HG02623 (cell line): ENCODE data around the gene HBG1.
"Not testable (repeated sequence)": the region's sequence is repeated elsewhere in the genome, so short reads cannot be mapped to it uniquely, and the experiment has no call there.

Experiments used
- ATAC-seq: cut with Tn5 transposase; IDR thresholded peaks from one replicate; pipeline ENCODE4 v1.9.1; 2021; ENCODE audit warnings: moderate library complexity; ENCODE audit not compliant: unreplicated experiment

The HBG1 gene

DNA sequence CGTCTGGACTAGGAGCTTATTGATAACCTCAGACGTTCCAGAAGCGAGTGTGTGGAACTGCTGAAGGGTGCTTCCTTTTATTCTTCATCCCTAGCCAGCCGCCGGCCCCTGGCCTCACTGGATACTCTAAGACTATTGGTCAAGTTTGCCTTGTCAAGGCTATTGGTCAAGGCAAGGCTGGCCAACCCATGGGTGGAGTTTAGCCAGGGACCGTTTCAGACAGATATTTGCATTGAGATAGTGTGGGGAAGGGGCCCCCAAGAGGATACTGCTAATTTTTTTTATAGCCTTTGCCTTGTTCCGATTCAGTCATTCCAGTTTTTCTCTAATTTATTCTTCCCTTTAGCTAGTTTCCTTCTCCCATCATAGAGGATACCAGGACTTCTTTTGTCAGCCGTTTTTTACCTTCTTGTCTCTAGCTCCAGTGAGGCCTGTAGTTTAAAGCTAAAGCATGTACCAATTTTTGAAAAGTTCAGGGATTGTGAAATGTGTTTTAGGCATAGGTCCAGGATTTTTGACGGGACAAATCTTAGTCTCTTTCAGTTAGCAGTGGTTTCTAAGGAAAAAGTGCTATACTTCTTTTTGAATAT, at the start of gene HBG1:
Gene HBG1, minus strand, starts transcription at position 51 of the 590 bp plus-strand sequence. CDS start 53 bp downstream, outside the sequence.
- ATAC-seq = not testable (repeated sequence)

DNA sequence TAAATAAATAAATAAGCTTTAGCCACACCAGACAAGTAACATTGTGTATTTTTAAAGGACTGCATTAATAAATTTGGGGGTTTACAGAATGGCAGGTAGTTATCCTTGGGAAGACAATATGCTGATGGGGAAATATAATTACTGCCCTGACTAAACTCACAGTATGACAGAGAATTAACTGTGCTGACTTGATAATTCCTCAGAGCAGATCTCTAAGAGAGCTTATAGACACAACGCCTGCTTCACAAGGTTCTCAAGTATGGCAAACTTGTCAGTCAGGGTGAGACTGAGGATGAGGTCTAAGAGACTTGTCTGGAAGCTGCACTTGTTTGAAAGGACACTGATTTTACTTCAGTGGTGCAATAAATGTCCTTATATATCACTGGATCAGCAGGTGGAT, 48.8 kb upstream of the HBG1 start:
- ATAC-seq = no peak

DNA sequence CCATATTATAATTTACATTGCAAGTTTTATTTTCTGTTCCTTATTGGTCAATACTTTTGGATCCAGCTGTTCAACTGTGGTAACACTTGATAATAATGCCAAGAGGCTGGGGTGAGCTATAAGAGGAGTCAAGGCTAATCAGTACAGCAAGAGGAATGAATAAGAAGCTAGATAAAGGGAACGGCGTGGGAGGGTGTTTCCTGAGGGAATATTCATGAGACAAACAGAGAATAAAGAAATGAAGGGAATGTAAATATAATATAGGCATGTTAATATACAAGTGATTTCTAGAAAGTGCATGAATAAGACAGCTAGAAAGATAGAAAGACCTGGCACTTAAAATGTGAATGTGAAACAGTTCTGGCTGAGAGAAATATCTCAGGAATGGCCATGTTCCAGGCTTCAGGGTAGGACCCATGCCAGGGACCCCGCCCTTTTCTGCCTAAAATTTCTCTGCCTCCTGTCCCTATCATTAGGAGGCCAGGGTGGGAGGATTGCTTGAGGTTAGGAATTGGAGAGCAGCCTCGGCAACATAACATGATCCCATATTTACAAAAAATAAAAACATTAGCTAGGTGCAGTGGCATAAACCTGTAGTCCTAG, 48.2 kb upstream of the HBG1 start:
- ATAC-seq = no peak

DNA sequence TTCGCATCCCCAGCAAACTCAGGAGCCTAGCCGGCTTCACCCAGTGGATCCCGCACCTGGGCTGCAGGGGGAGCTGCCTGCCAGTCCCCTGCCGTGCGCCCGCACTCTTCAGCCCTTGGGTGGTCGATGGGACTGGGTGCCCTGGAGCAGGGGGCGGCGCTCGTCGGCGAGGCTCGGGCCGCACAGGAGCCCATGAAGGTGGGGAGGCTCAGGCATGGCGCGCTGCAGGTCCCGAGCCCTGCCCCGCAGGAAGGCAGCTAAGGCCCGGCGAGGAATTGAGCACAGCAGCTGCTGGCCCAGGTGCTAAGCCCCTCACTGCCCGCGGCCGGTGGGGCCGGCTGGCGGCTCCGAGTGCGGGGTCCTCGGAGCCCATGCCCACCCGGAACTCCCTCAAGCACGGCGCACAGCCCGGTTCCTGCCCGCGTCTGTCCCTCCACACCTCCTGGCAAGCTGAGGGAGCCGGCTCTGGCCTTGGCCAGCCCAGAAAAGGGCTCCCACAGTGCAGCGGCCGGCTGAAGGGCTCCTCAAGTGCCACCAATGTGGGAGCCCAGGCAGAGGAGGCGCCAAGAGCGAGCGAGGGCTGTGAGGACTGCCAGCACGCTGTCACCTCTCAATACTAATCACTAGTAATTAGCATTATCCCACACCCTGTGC, 44.8 kb upstream of the HBG1 start:
- not testable (repeated sequence) for ATAC-seq

DNA sequence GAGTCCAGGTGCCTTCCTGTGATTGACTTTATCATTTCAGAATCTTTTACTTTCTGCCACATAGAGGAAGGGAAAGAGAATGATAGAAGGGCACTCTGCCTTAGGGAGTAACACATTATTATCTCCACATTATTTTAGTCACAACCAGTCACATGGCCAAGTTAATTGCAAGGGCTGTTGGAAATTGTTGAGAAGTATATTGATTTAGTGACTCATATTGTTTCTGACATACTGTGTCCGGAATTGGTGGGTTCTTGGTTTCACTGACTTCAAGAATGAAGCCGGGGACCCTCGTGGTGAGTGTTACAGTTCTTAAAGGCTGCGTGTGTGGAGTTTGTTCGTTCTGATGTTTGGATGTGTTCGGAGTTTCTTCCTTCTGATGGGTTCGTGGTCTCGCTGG, 43.4 kb upstream of the HBG1 start:
- no peak for ATAC-seq

DNA sequence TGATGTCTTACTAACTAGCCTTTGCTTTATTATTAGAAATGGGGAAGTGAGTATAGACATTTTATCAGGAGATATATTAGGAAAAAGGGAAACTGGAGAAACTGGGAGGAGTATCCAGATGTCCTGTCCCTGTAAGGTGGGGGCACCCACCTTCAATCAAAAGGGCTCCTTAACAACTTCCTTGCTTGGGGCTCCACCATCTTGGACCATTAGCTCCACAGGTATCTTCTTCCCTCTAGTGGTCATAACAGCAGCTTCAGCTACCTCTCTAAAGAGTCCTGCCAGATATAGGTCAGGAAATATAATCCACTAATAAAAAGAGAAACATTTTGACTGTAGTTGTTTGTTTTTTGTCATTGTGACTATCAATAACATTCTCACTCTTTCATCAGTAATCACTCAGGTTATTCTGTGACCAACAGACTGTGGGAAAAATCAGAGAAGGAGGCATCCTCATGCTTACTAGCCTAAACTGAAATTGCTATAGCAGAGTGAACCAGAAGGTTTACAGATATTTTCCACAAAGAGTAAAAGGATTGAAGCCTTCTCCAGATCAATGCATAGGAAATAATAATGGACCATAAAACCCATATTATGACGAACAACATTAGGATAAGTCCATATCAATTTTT, 41.7 kb upstream of the HBG1 start:
- ATAC-seq = peak; percentile 88

DNA sequence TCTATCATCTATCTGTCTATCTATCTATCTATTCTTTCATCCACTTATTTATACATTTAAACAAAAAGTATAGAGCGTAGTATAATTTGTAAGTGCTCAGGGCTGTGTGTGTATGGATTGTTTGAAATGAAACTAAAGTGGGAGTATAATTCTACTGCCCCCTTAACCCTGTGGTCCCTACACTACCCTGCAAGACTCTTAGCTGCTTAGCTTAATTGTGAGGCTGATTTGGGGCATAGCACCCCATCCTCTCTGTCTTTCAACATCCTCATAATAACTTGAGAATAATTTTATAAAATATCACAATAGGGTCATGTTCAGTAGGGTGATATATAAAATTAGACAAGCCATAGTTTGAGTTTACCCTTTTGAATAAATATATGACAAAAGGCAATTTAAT, 40.4 kb upstream of the HBG1 start:
- no peak for ATAC-seq

DNA sequence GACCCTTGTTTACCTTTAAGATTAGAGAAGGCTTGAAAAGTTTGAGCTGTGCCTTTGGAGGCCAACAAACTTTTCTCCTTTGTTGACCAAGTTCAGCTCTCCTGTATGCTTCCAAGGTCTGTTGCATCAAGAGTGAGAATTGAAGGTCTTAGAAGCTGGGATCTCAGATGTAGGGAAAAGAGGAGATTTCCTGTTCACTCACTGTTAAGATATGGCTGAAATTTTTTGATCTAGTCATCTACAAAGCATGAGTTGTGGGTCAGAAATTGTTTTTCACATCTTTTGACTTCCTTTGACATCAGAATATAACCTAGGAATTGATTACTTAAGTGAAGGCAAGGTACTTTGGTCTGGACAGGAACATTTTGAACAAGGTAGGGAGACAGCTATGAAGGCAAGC, 40.0 kb upstream of the HBG1 start:
- no peak for ATAC-seq

DNA sequence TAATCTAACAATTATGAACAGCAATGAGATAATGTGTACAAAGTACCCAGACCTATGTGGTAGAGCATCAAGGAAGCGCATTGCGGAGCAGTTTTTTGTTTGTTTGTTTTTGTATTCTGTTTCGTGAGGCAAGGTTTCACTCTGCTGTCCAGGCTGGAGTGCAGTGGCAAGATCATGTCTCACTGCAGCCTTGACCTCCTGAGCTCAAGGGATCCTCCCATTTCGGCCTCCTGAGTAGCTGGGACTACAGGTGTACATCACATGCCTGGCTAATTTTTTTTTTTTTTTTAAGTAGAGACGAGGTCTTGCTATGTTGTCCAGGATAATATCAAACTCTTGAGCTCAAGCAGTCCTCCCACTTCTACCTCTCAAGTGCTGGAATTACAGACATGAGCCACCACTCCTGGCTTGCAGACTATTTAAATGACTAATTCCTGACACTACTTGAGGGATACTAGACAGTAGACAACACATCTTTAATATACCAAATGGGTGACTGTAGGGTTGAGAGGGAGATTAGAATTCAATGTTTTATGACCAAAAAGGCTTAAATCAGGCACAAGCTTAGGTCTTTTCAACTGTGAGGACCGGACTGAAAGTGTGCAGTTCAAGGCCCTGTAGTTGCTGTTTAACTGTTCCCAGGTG, 39.4 kb upstream of the HBG1 start:
- no peak for ATAC-seq

DNA sequence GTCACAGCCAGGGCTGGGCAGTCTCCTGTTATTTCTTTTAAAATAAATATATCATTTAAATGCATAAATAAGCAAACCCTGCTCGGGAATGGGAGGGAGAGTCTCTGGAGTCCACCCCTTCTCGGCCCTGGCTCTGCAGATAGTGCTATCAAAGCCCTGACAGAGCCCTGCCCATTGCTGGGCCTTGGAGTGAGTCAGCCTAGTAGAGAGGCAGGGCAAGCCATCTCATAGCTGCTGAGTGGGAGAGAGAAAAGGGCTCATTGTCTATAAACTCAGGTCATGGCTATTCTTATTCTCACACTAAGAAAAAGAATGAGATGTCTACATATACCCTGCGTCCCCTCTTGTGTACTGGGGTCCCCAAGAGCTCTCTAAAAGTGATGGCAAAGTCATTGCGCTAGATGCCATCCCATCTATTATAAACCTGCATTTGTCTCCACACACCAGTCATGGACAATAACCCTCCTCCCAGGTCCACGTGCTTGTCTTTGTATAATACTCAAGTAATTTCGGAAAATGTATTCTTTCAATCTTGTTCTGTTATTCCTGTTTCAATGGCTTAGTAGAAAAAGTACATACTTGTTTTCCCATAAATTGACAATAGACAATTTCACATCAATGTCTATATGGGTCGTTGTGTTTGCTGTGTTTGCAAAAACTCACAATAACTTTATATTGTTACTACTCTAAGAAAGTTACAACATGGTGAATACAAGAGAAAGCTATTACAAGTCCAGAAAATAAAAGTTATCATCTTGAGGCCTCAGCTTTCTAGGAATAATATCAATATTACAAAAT, 38.6 kb upstream of the HBG1 start:
- no peak for ATAC-seq

DNA sequence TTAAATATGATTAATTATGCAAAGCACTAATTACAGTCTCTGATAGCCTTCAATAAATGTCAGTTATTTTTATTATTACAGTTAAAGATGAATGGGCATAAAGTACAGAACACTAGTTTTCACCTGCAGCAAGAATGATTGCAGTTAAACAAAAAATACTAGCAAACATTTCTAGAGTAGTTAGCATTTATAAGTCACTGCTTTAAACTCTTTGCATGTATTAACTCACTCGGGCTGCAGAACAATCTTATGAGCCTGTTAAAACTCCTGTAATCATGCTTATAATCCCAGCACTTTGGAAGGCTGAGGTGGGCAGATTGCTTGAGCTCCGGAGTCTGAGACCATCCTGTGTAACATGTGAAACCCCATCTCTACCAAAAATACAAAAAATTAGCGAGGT, 37.2 kb upstream of the HBG1 start:
- no peak for ATAC-seq

DNA sequence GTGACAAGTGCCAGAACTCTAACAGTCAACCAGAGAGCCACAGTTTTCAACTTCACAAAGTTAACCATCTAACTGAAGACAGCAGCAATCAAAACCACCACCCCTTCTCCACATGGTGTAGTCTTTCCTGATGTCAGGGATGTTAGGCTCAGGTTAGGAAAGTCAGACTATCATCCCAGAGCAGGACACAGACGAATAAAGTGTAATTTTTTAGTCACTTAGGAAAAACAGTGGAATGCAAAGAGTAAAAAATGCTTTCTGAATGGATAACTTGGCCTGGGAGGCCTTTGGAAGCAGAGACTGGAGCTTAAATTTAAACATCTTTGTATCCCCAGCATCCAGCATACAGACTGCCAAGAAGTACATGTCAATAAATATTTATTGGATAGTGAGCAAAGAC, 36.7 kb upstream of the HBG1 start:
- no peak for ATAC-seq

DNA sequence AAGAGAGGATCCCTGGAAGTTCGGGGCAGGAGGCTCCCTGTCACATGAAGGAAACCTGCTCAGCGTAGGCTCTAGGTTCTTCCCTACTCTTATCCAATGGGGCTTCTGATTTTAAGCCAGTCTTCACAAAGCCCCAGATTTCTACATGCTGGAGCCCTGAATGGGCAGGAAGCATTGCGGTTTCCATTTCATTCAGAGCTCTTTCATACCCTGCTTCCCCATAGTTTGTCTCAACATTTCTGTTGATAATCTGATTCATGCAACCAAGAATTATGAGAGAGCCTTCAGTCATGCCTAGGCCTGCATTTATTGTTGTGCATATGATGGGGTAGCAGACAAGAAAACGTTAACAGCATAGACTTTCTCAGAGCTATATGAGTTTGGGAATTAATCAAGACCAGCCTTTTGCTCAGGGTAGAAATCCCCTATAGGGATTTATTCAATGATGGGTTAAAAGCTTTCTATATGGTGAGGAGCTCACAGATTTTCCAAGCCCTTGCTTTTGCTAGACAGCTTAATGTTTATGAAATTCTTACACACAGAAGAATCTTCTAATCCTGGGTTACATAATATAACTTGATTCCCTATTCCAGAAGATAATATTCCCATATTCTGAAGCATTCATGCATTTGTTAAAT, 36.2 kb upstream of the HBG1 start:
- ATAC-seq = no peak

DNA sequence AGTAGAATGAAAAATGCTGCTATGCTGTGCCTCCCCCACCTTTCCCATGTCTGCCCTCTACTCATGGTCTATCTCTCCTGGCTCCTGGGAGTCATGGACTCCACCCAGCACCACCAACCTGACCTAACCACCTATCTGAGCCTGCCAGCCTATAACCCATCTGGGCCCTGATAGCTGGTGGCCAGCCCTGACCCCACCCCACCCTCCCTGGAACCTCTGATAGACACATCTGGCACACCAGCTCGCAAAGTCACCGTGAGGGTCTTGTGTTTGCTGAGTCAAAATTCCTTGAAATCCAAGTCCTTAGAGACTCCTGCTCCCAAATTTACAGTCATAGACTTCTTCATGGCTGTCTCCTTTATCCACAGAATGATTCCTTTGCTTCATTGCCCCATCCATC, 35.0 kb upstream of the HBG1 start:
- no peak for ATAC-seq

DNA sequence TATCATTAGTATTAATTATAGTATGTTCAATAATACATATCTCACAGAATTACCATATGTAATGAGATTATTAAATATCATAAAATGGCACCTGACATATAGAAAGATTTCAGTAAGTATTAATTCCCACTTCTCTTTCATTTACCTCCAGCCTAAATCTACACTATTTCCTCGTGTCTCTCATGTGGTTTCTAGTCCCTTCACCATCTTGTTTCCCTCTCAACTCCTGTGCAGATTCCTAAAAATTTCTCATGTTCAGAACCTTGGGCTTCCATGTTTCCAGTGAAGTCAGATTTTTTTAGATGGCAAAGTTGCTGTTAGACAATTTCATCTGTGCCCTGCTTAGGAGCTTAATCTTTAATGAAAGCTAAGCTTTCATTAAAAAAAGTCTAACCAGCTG, 34.2 kb upstream of the HBG1 start:
- ATAC-seq = no peak

DNA sequence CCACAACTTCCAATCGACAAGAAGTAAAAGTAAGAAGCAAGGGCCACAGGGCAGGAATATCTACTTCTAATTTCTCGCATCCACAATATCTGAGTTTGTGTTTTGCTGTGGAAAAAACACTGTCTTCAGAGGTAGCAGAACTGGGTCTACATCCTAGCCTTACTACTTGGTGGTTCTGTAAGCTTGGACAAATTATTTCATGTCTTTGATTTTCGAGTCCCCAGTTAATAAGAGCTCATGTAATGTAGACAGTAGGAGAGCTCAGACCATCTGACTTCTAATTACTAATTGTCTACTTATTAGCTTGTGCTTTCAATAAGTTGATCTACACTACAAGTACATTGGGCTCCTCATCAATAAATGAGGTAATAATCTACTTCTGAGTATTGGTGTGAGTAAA, 33.4 kb upstream of the HBG1 start:
- no peak for ATAC-seq

DNA sequence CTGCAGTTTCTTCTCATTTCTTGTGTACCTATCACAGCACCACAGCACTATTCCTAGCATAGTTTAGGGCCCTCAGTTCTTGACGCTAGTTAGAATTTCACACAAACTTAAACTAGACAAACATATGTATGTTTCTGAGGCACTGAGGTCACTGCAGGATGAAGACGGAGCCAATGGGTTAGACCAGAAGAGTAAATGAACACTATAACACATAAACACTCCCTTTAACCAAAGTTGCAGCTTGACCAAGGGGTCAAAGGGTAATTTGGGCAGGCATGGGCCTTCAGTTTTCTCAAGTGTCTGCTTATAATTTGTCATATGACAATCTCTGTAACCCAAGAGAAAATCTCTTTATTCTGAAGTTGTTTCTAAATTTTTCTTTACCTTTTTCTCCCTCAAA, 33.0 kb upstream of the HBG1 start:
- ATAC-seq = no peak

DNA sequence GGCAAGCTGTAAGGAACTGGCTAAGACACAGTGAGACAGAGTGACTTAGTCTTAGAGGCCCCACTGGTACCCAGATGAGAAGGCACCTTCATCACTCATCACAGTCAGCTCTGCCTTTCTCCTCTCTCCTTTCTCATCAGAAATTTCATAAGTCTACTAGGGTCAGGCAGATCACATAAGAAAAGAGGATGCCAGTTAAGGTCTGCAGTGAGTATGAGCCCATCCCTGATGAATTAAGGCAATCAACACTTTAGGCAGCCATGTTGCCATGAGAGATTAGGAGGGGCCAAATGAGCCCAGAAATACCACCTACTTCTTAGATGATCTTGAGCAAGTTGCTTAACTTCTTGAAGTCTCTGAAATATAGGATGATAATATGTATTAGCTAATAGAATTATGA, 31.9 kb upstream of the HBG1 start:
- no peak for ATAC-seq

DNA sequence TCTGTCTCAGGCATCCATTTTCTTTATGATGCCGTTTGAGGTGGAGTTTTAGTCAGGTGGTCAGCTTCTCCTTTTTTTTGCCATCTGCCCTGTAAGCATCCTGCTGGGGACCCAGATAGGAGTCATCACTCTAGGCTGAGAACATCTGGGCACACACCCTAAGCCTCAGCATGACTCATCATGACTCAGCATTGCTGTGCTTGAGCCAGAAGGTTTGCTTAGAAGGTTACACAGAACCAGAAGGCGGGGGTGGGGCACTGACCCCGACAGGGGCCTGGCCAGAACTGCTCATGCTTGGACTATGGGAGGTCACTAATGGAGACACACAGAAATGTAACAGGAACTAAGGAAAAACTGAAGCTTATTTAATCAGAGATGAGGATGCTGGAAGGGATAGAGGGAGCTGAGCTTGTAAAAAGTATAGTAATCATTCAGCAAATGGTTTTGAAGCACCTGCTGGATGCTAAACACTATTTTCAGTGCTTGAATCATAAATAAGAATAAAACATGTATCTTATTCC, 31.0 kb upstream of the HBG1 start:
- peak; percentile 93 for ATAC-seq

DNA sequence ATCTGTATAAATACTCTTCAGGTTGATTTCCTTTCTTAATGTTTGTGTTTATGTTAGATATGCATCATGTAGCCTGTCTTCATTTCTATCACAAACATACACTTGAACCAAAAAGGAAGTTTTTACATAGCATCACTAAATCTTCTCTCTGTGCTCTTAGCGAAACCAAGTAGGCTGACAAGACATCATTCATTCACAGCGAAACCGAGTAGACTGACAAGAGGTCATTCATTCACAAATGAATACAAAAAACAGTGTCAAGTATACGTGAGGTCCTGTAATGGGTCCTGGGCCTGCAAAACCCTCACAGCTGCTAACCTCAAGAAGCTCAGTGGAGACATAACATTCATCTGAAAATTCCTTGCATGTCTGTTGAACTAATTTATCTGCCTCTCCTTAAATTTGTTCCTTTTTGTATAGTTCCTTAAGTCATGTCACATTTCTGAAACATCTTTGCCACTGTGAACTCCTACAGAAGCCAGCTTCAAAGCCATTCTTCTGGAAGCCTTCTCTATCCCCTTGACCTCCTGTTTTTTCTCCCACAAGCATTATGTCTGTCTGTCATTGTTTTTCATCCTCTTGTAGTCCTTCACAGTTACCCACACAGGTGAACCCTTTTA, 29.9 kb upstream of the HBG1 start:
- no peak for ATAC-seq
